Measurements from ENCODE around the gene CD83. TPM values are rescaled to one million over a fixed set of nuclear protein-coding genes. Genes with fewer than 3 reads are reported as not detected.

CD83 gene
- total and polyA plus RNA-seq, 2 of the 8 experiments (the other 6 are each of a cell fraction or from before 2014, with no cell fraction given): 4.6 to 8.5 TPM

DNA sequence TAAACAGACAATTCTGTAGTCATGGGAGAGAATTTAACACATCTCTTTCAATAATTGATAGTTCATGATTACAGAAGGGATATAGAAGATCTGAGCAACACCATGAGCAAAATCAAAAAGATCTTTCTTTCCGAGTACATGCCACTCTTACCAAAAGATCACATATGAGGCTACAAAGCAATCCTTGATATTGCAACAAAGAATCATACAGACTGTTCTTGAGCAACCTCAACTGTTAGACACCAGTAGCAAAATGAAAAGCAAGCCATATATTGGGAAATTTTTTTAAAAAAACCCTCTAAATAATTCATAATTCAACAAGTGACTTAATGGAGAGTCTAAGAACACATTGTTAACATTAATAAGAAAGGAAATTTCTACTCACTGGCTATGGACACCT, 3.6 kb upstream of the CD83 start:
- no peak for TF ChIP-seq ATF3 (IDR thresholded peaks at IDR 0.05; ENCODE audit: insufficient read depth, low read depth, low read length)
- no peak overlapping the region for H3K4me3 ChIP-seq (ENCODE audit: extremely low read depth in 1 of 4, insufficient read depth in 2 of 4, low read depth in 3 of 4, low read length in 4 of 4)
- peaks cover 0 to 10% (median 7%) of the 10 kb centered on the region in 4 experiments; a peak in 2 of 7 replicates for H3K27me3 ChIP-seq (replicated peaks in 1 of 4; ENCODE audit: control insufficient read depth in 3 of 4, extremely low read depth in 1 of 4, insufficient read depth in 3 of 4, low read length in 3 of 4)
- POLR2A ChIA-PET (ENCODE audit: partially characterized antibody): no interaction called here
- no peaks in the 10 kb centered on the region for H3K79me1 ChIP-seq (ENCODE audit: low read depth, low read length)
- no peak overlapping the region for H3K9ac ChIP-seq (replicated peaks in 1 of 4; ENCODE audit: extremely low read depth in 1 of 4, low read depth in 3 of 4, low read length in 3 of 4)
- H3K4me1 ChIP-seq (replicated peaks in 1 of 4; ENCODE audit: control insufficient read depth in 3 of 4, insufficient read depth in 4 of 4, low read length in 3 of 4): peaks cover 0 to 4% (median 0%) of the 10 kb centered on the region in 4 experiments; a peak in 2 of 7 replicates
- H4K5ac ChIP-seq (ENCODE audit: insufficient read length, low read depth, low read length): no peak overlapping the region
- DNase-seq (ENCODE audit: low read depth in 1 of 2, low spot score in 2 of 2) (no peak), FAIRE-seq (no peak)
- H4K20me1 ChIP-seq (replicated peaks in 1 of 2; ENCODE audit: control insufficient read depth in 1 of 2, insufficient read depth in 2 of 2, low read length in 2 of 2): peaks cover 0 to 3% of the 10 kb centered on the region in 2 experiments
- no peak overlapping the region for H2BK15ac ChIP-seq (ENCODE audit: low read length)
- no peaks in the 10 kb centered on the region for H3K36me3 ChIP-seq (ENCODE audit: control insufficient read depth in 2 of 4, insufficient read depth in 4 of 4, low read length in 3 of 4)
- no peak overlapping the region for H2BK5ac ChIP-seq (ENCODE audit: low read depth, low read length)
- H4K8ac ChIP-seq (ENCODE audit: extremely low read depth, insufficient read depth, low read length): no peak overlapping the region
- no peaks in the 10 kb centered on the region for H3K79me2 ChIP-seq (ENCODE audit: control insufficient read depth in 1 of 2, insufficient read depth in 2 of 2, low read length in 2 of 2)
- no peak overlapping the region for H2AK5ac ChIP-seq (ENCODE audit: low read depth, low read length)
- H2BK12ac ChIP-seq (ENCODE audit: low read depth, low read length): no peak overlapping the region
- CTCF ChIA-PET (ENCODE audit: partially characterized antibody): no interaction called here
- no peak overlapping the region for H3K56ac ChIP-seq (replicated peaks; ENCODE audit: insufficient read length, low read depth, low read length)
- no peak overlapping the region for H2BK20ac ChIP-seq (ENCODE audit: low read length)
- H3K18ac ChIP-seq (ENCODE audit: extremely low read depth, low read length): no peak overlapping the region
- no peak overlapping the region for H3K23ac ChIP-seq (ENCODE audit: insufficient read length)
- H3K27ac ChIP-seq (ENCODE audit: low read depth, low read length): no peak overlapping the region
- H3K23me2 ChIP-seq (ENCODE audit: low read depth, low read length): peaks cover 7% of the 10 kb centered on the region
- H3K4ac ChIP-seq (replicated peaks; ENCODE audit: insufficient read length, low read depth, low read length): no peak overlapping the region
- H3K9me3 ChIP-seq (ENCODE audit: insufficient read depth in 2 of 2, low read depth in 1 of 2, low read length in 1 of 2): no peaks in the 10 kb centered on the region
- WGBS, 2 experiments (ENCODE audit: extremely low coverage in 1 of 2, insufficient coverage in 1 of 2, insufficient read length in 1 of 2, insufficient replicate concordance in 2 of 2, low coverage in 1 of 2, low lambda C conversion rate in 2 of 2, missing lambda C conversion rate in 1 of 2): 87% methylated on average over 1 of the region's 1 CpG; no CpG with 5 or more reads in 1 of the 2 experiments
- H4K91ac ChIP-seq (replicated peaks; ENCODE audit: insufficient read length, low read length): no peak overlapping the region
- no peak overlapping the region for H2AFZ ChIP-seq (ENCODE audit: low read length)
- H3K4me2 ChIP-seq (ENCODE audit: insufficient read depth in 1 of 2, low read depth in 2 of 2, low read length in 2 of 2): no peak overlapping the region
- H3K14ac ChIP-seq (ENCODE audit: insufficient read length): no peak overlapping the region
- H2BK120ac ChIP-seq (replicated peaks; ENCODE audit: low read depth, low read length): no peak overlapping the region
